Measurements from ENCODE around the gene KIF3B. TPM values are rescaled to one million over a fixed set of nuclear protein-coding genes. Genes with fewer than 3 reads are reported as not detected.
A peak's percentile ranks its signal among the peaks of the same experiment; 100 is the strongest.

The KIF3B gene
- total RNA-seq, 1 donor from 2014 or later: 37.0 TPM

DNA sequence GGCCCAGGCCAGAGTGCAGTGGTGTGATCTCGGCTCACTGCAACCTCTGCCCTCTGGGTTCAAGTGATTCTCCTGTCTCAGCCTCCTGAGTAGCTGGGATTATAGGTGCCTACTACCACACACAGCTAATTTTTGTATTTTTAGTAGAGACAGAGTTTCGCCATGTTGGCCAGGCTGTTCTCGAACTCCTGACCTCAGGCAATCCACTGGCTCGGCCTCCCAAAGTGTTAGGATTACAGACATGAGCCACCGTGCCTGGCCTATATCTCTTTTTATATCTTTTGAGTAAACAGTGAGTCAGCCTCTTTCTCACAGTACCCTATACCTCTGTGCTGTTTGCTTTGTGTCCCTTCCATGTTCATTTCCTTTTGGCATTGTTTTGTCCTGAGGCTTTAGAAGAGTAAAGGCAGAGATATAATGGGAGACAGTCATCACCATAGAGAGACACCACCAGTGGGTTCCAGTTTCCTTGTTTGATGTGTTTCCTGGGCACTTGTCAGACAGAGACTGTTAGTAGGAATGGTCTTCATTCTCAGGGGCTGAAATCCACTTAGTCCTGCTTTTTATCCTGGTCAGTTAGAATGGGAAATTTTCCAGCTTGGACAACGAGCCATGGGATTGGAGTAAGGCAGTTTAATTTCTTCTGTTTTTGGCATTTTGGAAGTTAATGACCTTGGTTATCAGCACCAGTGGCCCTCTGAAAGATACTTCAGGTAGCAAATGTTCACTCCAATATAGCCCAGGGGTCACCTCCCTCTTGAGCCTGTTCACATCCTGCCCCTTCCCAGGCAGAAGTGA is 48.5 kb downstream of the KIF3B start:
- TF ChIP-seq, protein P1, sequence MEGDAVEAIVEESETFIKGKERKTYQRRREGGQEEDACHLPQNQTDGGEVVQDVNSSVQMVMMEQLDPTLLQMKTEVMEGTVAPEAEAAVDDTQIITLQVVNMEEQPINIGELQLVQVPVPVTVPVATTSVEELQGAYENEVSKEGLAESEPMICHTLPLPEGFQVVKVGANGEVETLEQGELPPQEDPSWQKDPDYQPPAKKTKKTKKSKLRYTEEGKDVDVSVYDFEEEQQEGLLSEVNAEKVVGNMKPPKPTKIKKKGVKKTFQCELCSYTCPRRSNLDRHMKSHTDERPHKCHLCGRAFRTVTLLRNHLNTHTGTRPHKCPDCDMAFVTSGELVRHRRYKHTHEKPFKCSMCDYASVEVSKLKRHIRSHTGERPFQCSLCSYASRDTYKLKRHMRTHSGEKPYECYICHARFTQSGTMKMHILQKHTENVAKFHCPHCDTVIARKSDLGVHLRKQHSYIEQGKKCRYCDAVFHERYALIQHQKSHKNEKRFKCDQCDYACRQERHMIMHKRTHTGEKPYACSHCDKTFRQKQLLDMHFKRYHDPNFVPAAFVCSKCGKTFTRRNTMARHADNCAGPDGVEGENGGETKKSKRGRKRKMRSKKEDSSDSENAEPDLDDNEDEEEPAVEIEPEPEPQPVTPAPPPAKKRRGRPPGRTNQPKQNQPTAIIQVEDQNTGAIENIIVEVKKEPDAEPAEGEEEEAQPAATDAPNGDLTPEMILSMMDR (IDR thresholded peaks at IDR 0.05; ENCODE audit: insufficient read depth, low read length, poor library complexity, severe bottlenecking): no peak
- peaks cover 1% of the 10 kb centered on the region for H3K36me3 ChIP-seq (ENCODE audit: control insufficient read depth, insufficient read depth, low read length)
- H3K27me3 ChIP-seq (ENCODE audit: control insufficient read depth, insufficient read depth, low read length): no peaks in the 10 kb centered on the region
- no peak overlapping the region for H3K4me3 ChIP-seq (ENCODE audit: low read depth, low read length)
- no peak for DNase-seq (ENCODE audit: low read depth)

DNA sequence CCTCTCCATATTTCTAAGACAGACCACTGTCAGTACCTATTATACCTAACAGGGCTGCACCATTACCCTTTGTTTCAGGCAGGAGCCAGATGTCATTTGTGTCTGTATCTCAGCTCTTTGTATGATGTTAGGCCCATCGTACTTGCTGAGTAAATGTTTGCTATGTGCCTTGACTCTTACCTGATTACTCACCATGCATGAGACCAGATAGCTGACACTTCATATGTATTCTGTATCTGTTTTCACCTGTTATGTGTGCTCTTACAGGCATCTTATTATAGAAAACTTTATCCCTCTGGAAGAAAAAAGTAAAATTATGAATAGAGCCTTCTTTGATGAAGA is 49.0 kb downstream of the KIF3B start:
- Histone ChIP-seq H3K27me3 (ENCODE audit: control insufficient read depth, insufficient read depth, low read length) (no peaks in the 10 kb centered on the region), H3K4me3 (ENCODE audit: low read depth, low read length) (no peak overlapping the region), H3K36me3 (ENCODE audit: control insufficient read depth, insufficient read depth, low read length) (peaks cover 2% of the 10 kb centered on the region)
- TF ChIP-seq, protein P1 (IDR thresholded peaks at IDR 0.05; ENCODE audit: insufficient read depth, low read length, poor library complexity, severe bottlenecking): no peak
- no peak for DNase-seq (ENCODE audit: low read depth)

DNA sequence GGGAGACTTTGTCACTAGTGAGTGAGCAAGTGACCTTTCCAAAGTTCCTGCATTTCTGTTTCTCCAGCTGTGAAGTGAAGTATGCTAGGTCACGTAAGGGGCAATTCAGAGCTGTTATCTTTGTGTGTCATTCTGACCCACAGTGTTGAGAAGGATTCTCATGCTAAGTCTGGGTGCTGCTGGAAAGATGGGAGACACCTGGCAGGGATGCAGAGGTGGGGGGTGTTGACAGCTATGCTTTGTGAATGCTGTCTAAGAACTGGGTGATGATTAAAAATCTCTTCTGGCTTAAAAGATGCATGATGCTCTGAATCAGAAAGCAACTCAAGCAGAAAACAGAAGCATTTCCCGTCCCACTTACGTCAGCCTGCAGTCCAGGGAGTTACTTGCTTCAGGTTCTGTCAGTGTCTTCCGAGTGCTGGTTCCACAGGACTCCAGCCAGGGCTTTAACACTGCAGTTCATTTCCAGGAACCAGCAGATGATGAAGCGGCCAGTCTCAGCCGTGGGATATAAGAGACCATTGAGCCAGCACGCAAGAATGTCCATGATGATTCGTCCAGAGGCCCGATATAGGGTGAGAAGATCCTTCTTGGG is 49.7 kb downstream of the KIF3B start:
- H3K4me3 ChIP-seq (ENCODE audit: low read depth, low read length): no peak overlapping the region
- peak; percentile 70 for DNase-seq (ENCODE audit: low read depth)
- TF ChIP-seq, protein P1 (IDR thresholded peaks at IDR 0.05; ENCODE audit: insufficient read depth, low read length, poor library complexity, severe bottlenecking): no peak

DNA sequence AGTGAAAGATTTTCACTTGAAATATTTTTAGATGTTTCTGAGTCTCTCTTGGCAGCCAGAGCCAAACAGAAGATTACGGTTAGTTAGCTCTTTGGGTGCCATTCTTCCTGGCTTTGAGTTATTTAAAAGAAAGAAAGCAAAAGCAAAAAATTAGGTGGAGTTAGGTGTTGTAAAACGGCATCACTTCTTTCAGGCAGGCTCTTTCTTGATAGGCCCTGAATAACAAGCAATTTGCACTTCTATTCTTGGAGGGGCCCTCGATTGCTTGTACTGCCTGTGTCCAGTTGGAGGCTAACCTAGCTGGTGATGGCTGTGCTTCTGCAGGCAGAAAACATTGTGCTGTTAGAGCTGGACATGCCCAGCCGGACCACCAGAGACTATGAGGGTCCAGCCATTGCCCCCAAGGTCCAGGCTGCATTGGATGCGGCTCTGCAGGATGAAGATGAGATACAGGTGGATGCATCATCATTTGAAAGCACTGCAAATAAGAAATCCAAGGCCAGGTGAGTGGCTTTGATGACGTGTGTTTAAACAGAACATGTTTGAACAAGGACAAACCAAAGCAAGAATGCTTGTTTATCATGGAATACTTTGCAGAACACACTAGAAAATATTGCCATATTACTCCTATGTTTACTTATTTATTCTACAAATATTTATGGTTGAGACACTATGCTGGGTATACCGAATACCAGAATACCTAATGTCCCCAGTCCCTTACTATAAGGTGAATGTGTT is 52.5 kb downstream of the KIF3B start:
- TF ChIP-seq, protein P1 (IDR thresholded peaks at IDR 0.05; ENCODE audit: insufficient read depth, low read length, poor library complexity, severe bottlenecking): no peak
- H3K27me3 ChIP-seq (ENCODE audit: control insufficient read depth, insufficient read depth, low read length): no peaks in the 10 kb centered on the region
- no peak overlapping the region for H3K4me3 ChIP-seq (ENCODE audit: low read depth, low read length)
- DNase-seq (ENCODE audit: low read depth): no peak
- peaks cover 2% of the 10 kb centered on the region for H3K36me3 ChIP-seq (ENCODE audit: control insufficient read depth, insufficient read depth, low read length)

More for the DNA sequence above, 49.7 kb downstream of the KIF3B start:
- Histone ChIP-seq H3K27me3 (ENCODE audit: control insufficient read depth, insufficient read depth, low read length) (no peaks in the 10 kb centered on the region), H3K36me3 (ENCODE audit: control insufficient read depth, insufficient read depth, low read length) (peaks cover 2% of the 10 kb centered on the region)

DNA sequence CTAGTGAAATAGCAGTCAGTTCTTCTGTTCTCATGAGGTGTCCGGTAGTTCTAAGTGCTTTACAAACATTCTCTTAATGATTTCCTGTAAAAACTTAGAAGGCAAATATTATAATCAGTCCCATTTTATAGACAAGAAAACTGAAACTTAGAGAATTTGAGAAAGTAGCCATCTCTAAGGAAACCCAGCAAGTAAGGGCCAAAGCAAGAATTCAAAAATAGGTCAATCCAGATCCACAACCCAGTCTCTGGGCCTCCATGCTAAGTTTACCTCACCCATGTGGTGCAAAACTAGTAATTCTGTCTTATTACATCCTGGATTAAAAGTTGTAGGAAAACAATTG is 53.1 kb downstream of the KIF3B start:
- no peak for DNase-seq (ENCODE audit: low read depth)
- Histone ChIP-seq H3K36me3 (ENCODE audit: control insufficient read depth, insufficient read depth, low read length) (peaks cover 2% of the 10 kb centered on the region), H3K27me3 (ENCODE audit: control insufficient read depth, insufficient read depth, low read length) (no peaks in the 10 kb centered on the region), H3K4me3 (ENCODE audit: low read depth, low read length) (no peak overlapping the region)
- TF ChIP-seq, protein P1 (IDR thresholded peaks at IDR 0.05; ENCODE audit: insufficient read depth, low read length, poor library complexity, severe bottlenecking): no peak

All from kidney epithelial cell (primary cell).